CD4-positive, CD25-positive, alpha-beta regulatory T cell (primary cell): ENCODE data around the gene USP46. TPM values are rescaled to one million over a fixed set of nuclear protein-coding genes. Genes with fewer than 3 reads are reported as not detected.

Source experiments
- ATAC-seq, 2 donors: fragments of 150-1000 bp; cut with Tn5 transposase; one replicate each; pipeline ENCODE4 v1.10.0; 2021; ENCODE audit warnings: low read depth in 2 of 2, moderate number of reproducible peaks in 2 of 2, moderate library complexity in 1 of 2
- DNase-seq, 3 donors: peaks; one replicate each; pipeline versions ENCODE4 v3.0.0 to v3.0.0-alpha.2; 2012 to 2022; ENCODE audit warnings: mixed read lengths in 1 of 3
- H3K27ac ChIP-seq: one replicate; pipeline ENCODE4 v1.7.0; 2013; ENCODE audit warnings: mild to moderate bottlenecking, low read length; ENCODE audit not compliant: insufficient read depth, poor library complexity, severe bottlenecking
- H3K27me3 ChIP-seq: one replicate; pipeline ENCODE4 v1.7.0; 2013; ENCODE audit warnings: low read length; ENCODE audit not compliant: control insufficient read depth, insufficient read depth
- H3K36me3 ChIP-seq: one replicate; pipeline ENCODE4 v1.7.0; 2013; ENCODE audit warnings: mild to moderate bottlenecking, low read length, moderate library complexity; ENCODE audit not compliant: control insufficient read depth, insufficient read depth
- H3K4me1 ChIP-seq: 2 replicates; pipeline ENCODE4 v1.7.0; 2013; ENCODE audit warnings: mild to moderate bottlenecking, low read length; ENCODE audit not compliant: insufficient read depth, control insufficient read depth, poor library complexity, severe bottlenecking
- H3K4me3 ChIP-seq: one replicate; pipeline ENCODE4 v1.7.0; 2013; ENCODE audit warnings: low read depth, mild to moderate bottlenecking, low read length, moderate library complexity
- H3K9me3 ChIP-seq, 2 experiments: 1 replicate in 1 of 2; 2 replicates in 1 of 2; pipeline ENCODE4 v1.7.0; 2013; ENCODE audit warnings: low read length in 2 of 2, mild to moderate bottlenecking in 1 of 2, moderate library complexity in 1 of 2; ENCODE audit not compliant: control insufficient read depth in 2 of 2
- H3K27ac Mint-ChIP-seq, 3 donors: one replicate each; pipeline ENCODE4 v1.8.0; 2020 to 2022; ENCODE audit warnings: mild to moderate bottlenecking in 3 of 3, mixed read lengths in 3 of 3, moderate library complexity in 2 of 3
- H3K27me3 Mint-ChIP-seq: one replicate; pipeline ENCODE4 v1.8.0; 2022; ENCODE audit warnings: mild to moderate bottlenecking, mixed read lengths
- H3K36me3 Mint-ChIP-seq: one replicate; pipeline ENCODE4 v1.8.0; 2020; ENCODE audit warnings: mixed read lengths
- H3K4me1 Mint-ChIP-seq, 4 donors: one replicate each; pipeline ENCODE4 v1.8.0; 2020 to 2022; ENCODE audit warnings: mixed read lengths in 4 of 4, mild to moderate bottlenecking in 1 of 4
- H3K4me3 Mint-ChIP-seq, 4 donors: one replicate each; pipeline ENCODE4 v1.8.0; 2020 to 2022; ENCODE audit warnings: mild to moderate bottlenecking in 4 of 4, mixed read lengths in 4 of 4, moderate library complexity in 3 of 4
- H3K9me3 Mint-ChIP-seq, 7 donors: one replicate each; pipeline ENCODE4 v1.8.0; 2020 to 2022; ENCODE audit warnings: mixed read lengths in 7 of 7, mild to moderate bottlenecking in 3 of 7, moderate library complexity in 2 of 7
- polyA plus RNA-seq, 4 donors: library from polyadenylated mRNA; unstranded; fragments of 300-500 nt; fragmentation: Illumina TruSeq; gene quantifications; one replicate each; pipeline ENCODE4 v1.2.3, GENCODE V29; 2021
- total RNA-seq: library from RNA; stranded (reverse); gene quantifications from one replicate; pipeline ENCODE4 v1.2.3, GENCODE V29; 2022

The USP46 gene
- total and polyA plus RNA-seq, 5 donors from 2014 or later: 0.32 to 9.6 (median 1.7) TPM

- Histone ChIP-seq H3K27ac (no peak overlapping the region), H3K27me3 (no peaks in the 10 kb centered on the region), H3K4me3 (no peak overlapping the region), H3K36me3 (no peaks in the 10 kb centered on the region), H3K9me3 (no peaks in the 10 kb centered on the region), H3K4me1 (no peaks in the 10 kb centered on the region)
- no peak overlapping the region for H3K4me3 Mint-ChIP-seq
- no peak for DNase-seq
- H3K9me3 Mint-ChIP-seq: peaks cover 0 to 2% (median 0%) of the 10 kb centered on the region in 7 donors
- H3K4me1 Mint-ChIP-seq: no peaks in the 10 kb centered on the region
- H3K36me3 Mint-ChIP-seq: no peaks in the 10 kb centered on the region
- no peaks in the 10 kb centered on the region for H3K27me3 Mint-ChIP-seq
- no peak for ATAC-seq
- H3K27ac Mint-ChIP-seq: no peak overlapping the region
Measured at GRCh38 chr4:52628974-52629373, 30.1 kb downstream of the USP46 start.

DNA sequence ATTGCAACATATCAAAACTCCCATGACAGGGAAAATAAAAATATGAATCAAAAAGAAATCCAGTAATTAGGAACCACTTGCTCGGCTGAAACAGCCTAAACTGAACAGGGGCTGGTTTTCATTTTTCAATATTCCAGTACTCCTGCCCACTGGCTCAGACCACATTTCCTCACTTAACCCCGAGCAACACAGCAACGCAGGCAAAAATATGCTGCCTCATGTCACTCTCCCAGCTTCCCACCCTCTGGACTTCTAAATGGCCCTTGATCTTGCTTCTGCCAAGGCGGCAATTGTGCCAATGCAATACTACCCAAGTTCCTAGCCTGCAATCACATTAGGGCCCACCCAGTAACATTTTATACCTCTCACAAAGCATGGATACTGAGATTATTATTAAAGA lies 30.6 kb downstream of the USP46 start:
- no peaks in the 10 kb centered on the region for H3K36me3 Mint-ChIP-seq
- no peak overlapping the region for H3K27ac ChIP-seq
- H3K4me3 Mint-ChIP-seq: no peak overlapping the region
- H3K27ac Mint-ChIP-seq: no peak overlapping the region
- H3K4me1 ChIP-seq: no peaks in the 10 kb centered on the region
- no peak for DNase-seq
- no peak for ATAC-seq
- no peaks in the 10 kb centered on the region for H3K4me1 Mint-ChIP-seq
- peaks cover 0 to 2% (median 0%) of the 10 kb centered on the region in 7 donors for H3K9me3 Mint-ChIP-seq
- H3K27me3 Mint-ChIP-seq: no peaks in the 10 kb centered on the region
- no peak overlapping the region for H3K4me3 ChIP-seq
- H3K36me3 ChIP-seq: no peaks in the 10 kb centered on the region
- H3K9me3 ChIP-seq: no peaks in the 10 kb centered on the region
- no peaks in the 10 kb centered on the region for H3K27me3 ChIP-seq

GRCh38 chr4:52627876-52628275 lies 31.2 kb downstream of the USP46 start:
- no peak overlapping the region for H3K27ac ChIP-seq
- H3K4me3 ChIP-seq: no peak overlapping the region
- no peaks in the 10 kb centered on the region for H3K9me3 ChIP-seq
- Mint-ChIP-seq H3K36me3 (peaks cover 2% of the 10 kb centered on the region), H3K9me3 (peaks cover 0 to 2% (median 0%) of the 10 kb centered on the region in 7 donors), H3K27me3 (no peaks in the 10 kb centered on the region), H3K27ac (peak overlapping the region in 1 of 3 donors; percentile 24), H3K4me1 (no peaks in the 10 kb centered on the region), H3K4me3 (no peak overlapping the region)
- no peaks in the 10 kb centered on the region for H3K36me3 ChIP-seq
- no peaks in the 10 kb centered on the region for H3K4me1 ChIP-seq
- ATAC-seq: no peak
- H3K27me3 ChIP-seq: no peaks in the 10 kb centered on the region
- no peak for DNase-seq

DNA sequence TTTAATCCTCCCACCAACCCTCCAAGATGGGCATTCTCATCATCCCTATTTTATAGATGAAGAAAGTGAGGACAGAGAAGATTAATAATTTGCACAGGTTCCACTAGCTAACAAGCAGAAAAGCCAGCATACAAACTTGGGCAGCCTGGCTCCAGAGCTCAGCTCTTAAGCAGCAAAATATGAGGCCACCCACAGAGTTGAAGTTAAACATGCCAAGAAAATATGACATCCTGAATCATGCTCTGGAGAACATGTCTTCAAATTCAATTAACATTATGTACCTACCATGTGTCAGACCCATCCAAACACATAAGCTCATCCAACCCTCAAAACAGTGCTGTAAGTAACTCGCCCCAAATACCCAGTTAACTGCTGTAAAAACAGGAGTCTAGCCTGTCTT lies 33.9 kb downstream of the USP46 start:
- H3K9me3 ChIP-seq: no peaks in the 10 kb centered on the region
- no peaks in the 10 kb centered on the region for H3K27me3 ChIP-seq
- ATAC-seq (no peak), DNase-seq (no peak)
- Mint-ChIP-seq H3K27ac (no peak overlapping the region), H3K27me3 (no peaks in the 10 kb centered on the region), H3K9me3 (peaks cover 0 to 2% (median 0%) of the 10 kb centered on the region in 7 donors), H3K36me3 (peaks cover 4% of the 10 kb centered on the region), H3K4me1 (no peaks in the 10 kb centered on the region), H3K4me3 (no peak overlapping the region)
- H3K27ac ChIP-seq: no peak overlapping the region
- H3K4me3 ChIP-seq: no peak overlapping the region
- H3K4me1 ChIP-seq: no peaks in the 10 kb centered on the region
- H3K36me3 ChIP-seq: no peaks in the 10 kb centered on the region

GRCh38 chr4:52622564-52622963 lies 36.5 kb downstream of the USP46 start:
- DNase-seq (no peak), ATAC-seq (no peak)
- Mint-ChIP-seq H3K27me3 (no peaks in the 10 kb centered on the region), H3K27ac (no peak overlapping the region), H3K36me3 (peaks cover 4% of the 10 kb centered on the region), H3K4me1 (peaks cover 0 to 4% (median under 1%) of the 10 kb centered on the region in 4 donors), H3K4me3 (no peak overlapping the region), H3K9me3 (no peaks in the 10 kb centered on the region)
- Histone ChIP-seq H3K36me3 (no peaks in the 10 kb centered on the region), H3K9me3 (no peaks in the 10 kb centered on the region), H3K4me1 (peaks cover 1% of the 10 kb centered on the region), H3K27me3 (no peaks in the 10 kb centered on the region), H3K4me3 (no peak overlapping the region), H3K27ac (no peak overlapping the region)

- Mint-ChIP-seq H3K4me1 (peaks cover 0 to 9% (median 4%) of the 10 kb centered on the region in 4 donors), H3K27me3 (no peaks in the 10 kb centered on the region), H3K36me3 (peaks cover 4% of the 10 kb centered on the region), H3K4me3 (no peak overlapping the region), H3K27ac (no peak overlapping the region), H3K9me3 (no peaks in the 10 kb centered on the region)
- H3K4me1 ChIP-seq: peaks cover 4% of the 10 kb centered on the region
- no peaks in the 10 kb centered on the region for H3K36me3 ChIP-seq
- H3K4me3 ChIP-seq: no peak overlapping the region
- no peaks in the 10 kb centered on the region for H3K9me3 ChIP-seq
- H3K27me3 ChIP-seq: no peaks in the 10 kb centered on the region
- H3K27ac ChIP-seq: no peak overlapping the region
- DNase-seq: no peak
- ATAC-seq: no peak
Measured at GRCh38 chr4:52621567-52621966, 37.5 kb downstream of the USP46 start.

DNA sequence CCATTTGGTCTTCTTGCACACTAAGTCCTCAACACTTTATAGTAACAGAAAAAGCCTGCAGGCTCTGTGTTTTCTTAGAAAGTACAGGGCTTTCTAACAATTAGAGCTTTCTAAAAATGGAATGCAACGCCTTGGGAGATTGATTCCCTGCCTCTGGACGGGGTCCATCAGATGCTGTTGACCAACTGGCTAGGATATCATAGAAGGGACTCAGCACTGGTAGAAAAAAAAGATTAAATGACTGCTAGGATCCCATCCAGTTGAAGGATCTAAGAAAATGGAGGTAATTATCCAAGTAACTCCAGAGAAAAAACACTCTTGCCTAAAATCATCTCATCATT lies 39.5 kb downstream of the USP46 start:
- no peak for ATAC-seq
- Mint-ChIP-seq H3K4me1 (peaks cover 0 to 12% (median 6%) of the 10 kb centered on the region in 4 donors), H3K27ac (no peak overlapping the region), H3K4me3 (no peak overlapping the region), H3K27me3 (no peaks in the 10 kb centered on the region), H3K9me3 (no peaks in the 10 kb centered on the region), H3K36me3 (peaks cover 4% of the 10 kb centered on the region)
- H3K4me3 ChIP-seq: no peak overlapping the region
- peaks cover 4% of the 10 kb centered on the region for H3K4me1 ChIP-seq
- DNase-seq: no peak
- no peaks in the 10 kb centered on the region for H3K36me3 ChIP-seq
- no peak overlapping the region for H3K27ac ChIP-seq
- no peaks in the 10 kb centered on the region for H3K27me3 ChIP-seq
- no peaks in the 10 kb centered on the region for H3K9me3 ChIP-seq

DNA sequence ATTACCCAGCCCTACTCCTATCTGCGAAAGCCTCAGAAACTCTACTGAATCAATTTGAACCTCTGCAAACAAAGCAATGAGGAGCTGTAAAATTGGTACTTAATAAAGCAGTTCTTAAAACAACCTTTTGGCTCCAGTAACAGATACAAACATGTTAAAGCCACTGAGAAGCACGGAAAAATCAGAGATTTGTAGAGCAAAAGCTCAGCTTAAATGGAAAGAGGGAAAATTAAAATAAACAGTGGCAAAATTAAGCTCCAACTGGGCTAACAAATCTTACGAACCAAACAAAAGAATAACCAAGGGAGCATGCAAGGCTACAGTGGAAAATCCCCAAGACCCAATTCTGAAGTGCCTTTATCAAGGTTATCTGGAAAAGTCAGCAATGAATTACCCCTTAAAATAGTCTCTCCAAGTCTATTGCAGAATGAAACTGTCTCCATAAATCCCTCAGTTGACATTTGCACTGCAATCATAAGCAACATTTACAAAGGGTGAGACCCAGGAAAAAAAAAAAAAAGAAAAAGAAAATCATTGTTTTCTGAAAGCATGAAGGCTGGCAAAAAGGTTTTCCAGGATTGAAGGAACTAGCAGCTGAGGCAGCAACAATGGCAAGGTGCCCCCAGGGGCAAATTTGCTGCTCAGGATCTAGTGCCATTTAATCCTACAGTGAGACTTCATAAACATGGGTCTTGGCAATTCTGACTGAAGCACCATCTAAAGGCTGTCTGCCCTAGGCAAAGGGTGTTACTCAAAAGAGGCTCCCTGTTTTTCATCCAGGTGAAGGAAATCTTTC lies 40.1 kb downstream of the USP46 start:
- no peak overlapping the region for H3K4me3 ChIP-seq
- no peaks in the 10 kb centered on the region for H3K9me3 Mint-ChIP-seq
- ATAC-seq: no peak
- H3K27me3 ChIP-seq: no peaks in the 10 kb centered on the region
- H3K36me3 ChIP-seq: no peaks in the 10 kb centered on the region
- DNase-seq: no peak
- H3K27me3 Mint-ChIP-seq: peaks cover 1% of the 10 kb centered on the region
- H3K27ac ChIP-seq: no peak overlapping the region
- peak overlapping the region in 1 of 3 donors; percentile 39 for H3K27ac Mint-ChIP-seq
- H3K4me1 Mint-ChIP-seq: peaks cover 0 to 12% (median 6%) of the 10 kb centered on the region in 4 donors
- no peak overlapping the region for H3K4me3 Mint-ChIP-seq
- peaks cover 4% of the 10 kb centered on the region for H3K36me3 Mint-ChIP-seq
- no peaks in the 10 kb centered on the region for H3K9me3 ChIP-seq
- peaks cover 4% of the 10 kb centered on the region for H3K4me1 ChIP-seq
